ENCODE data around the gene PALD1. TPM values are rescaled to one million over a fixed set of nuclear protein-coding genes. Genes with fewer than 3 reads are reported as not detected.

The PALD1 gene
- total RNA-seq, 1 donor from 2014 or later, result 1.8 TPM

DNA sequence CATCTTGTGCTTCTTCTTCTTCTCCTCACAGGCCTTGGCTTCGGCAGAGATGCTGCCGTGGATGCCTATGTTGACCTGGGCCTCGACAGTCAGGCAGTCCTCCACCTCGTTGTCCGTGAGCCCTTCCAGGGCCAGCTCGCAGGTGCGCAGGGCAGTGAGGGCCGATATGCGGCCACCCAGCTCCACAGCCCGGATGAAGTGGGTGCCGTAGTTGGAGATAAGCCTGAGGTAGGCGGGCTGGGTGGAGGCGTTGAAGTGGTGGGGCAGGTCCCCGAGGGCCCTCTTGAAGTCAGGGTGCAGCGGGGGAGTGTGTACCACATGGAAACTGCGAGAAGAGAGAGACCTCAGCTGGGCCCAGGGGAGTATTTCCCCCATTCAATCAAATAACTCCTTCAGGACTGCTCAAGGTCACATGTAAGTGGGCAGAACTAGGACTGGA is 120.3 kb downstream of the PALD1 start:
- H3K9ac ChIP-seq (ENCODE audit: low read length), result no peak overlapping the region
- Mint-ChIP-seq H3K4me1 (ENCODE audit: low read depth, unreplicated experiment) (peaks cover 11% of the 10 kb centered on the region), H3K27me3 (ENCODE audit: low read depth, unreplicated experiment) (peaks cover 29% of the 10 kb centered on the region), H3K9me3 (ENCODE audit: unreplicated experiment) (no peaks in the 10 kb centered on the region), H3K36me3 (ENCODE audit: low read depth, unreplicated experiment) (no peaks in the 10 kb centered on the region), H3K27ac (ENCODE audit: unreplicated experiment) (no peak overlapping the region), H3K4me3 (ENCODE audit: unreplicated experiment) (no peak overlapping the region)
- TF ChIP-seq, protein P1, sequence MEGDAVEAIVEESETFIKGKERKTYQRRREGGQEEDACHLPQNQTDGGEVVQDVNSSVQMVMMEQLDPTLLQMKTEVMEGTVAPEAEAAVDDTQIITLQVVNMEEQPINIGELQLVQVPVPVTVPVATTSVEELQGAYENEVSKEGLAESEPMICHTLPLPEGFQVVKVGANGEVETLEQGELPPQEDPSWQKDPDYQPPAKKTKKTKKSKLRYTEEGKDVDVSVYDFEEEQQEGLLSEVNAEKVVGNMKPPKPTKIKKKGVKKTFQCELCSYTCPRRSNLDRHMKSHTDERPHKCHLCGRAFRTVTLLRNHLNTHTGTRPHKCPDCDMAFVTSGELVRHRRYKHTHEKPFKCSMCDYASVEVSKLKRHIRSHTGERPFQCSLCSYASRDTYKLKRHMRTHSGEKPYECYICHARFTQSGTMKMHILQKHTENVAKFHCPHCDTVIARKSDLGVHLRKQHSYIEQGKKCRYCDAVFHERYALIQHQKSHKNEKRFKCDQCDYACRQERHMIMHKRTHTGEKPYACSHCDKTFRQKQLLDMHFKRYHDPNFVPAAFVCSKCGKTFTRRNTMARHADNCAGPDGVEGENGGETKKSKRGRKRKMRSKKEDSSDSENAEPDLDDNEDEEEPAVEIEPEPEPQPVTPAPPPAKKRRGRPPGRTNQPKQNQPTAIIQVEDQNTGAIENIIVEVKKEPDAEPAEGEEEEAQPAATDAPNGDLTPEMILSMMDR (IDR thresholded peaks at IDR 0.05; ENCODE audit: insufficient read depth, low read depth, low read length), result no peak
- TF ChIP-seq EZH2 (IDR thresholded peaks at IDR 0.05; ENCODE audit: insufficient read depth, low read length), result no peak
- H3K9me3 ChIP-seq (ENCODE audit: insufficient read depth, low read depth, low read length), result no peaks in the 10 kb centered on the region
- H4K20me1 ChIP-seq (ENCODE audit: insufficient read depth, low read length), result no peaks in the 10 kb centered on the region
- H3K27ac ChIP-seq (ENCODE audit: low read depth, low read length), result no peak overlapping the region
- FAIRE-seq, result no peak
- no peaks in the 10 kb centered on the region for H3K79me2 ChIP-seq (ENCODE audit: insufficient read depth, low read length)
- H3K4me1 ChIP-seq (ENCODE audit: insufficient read depth, low read length), result no peaks in the 10 kb centered on the region
- H3K4me2 ChIP-seq (ENCODE audit: low read length), result no peak overlapping the region
- no peak overlapping the region for H3K4me3 ChIP-seq (ENCODE audit: insufficient read depth, low read depth, low read length)
- DNase-seq (ENCODE audit: low read depth), result no peak
- H3K27me3 ChIP-seq (ENCODE audit: insufficient read depth, low read length), result peaks cover 2% of the 10 kb centered on the region
- no peak overlapping the region for H2AFZ ChIP-seq (ENCODE audit: low read depth, low read length)
- no peaks in the 10 kb centered on the region for H3K36me3 ChIP-seq (ENCODE audit: insufficient read depth, low read length)

- no peaks in the 10 kb centered on the region for H3K9me3 ChIP-seq (ENCODE audit: insufficient read depth, low read depth, low read length)
- Mint-ChIP-seq H3K9me3 (ENCODE audit: unreplicated experiment) (no peaks in the 10 kb centered on the region), H3K4me3 (ENCODE audit: unreplicated experiment) (no peak overlapping the region), H3K4me1 (ENCODE audit: low read depth, unreplicated experiment) (peaks cover 11% of the 10 kb centered on the region), H3K36me3 (ENCODE audit: low read depth, unreplicated experiment) (no peaks in the 10 kb centered on the region), H3K27me3 (ENCODE audit: low read depth, unreplicated experiment) (peaks cover 26% of the 10 kb centered on the region), H3K27ac (ENCODE audit: unreplicated experiment) (no peak overlapping the region)
- H3K4me2 ChIP-seq (ENCODE audit: low read length), result no peak overlapping the region
- peaks cover 2% of the 10 kb centered on the region for H3K27me3 ChIP-seq (ENCODE audit: insufficient read depth, low read length)
- H3K79me2 ChIP-seq (ENCODE audit: insufficient read depth, low read length), result no peaks in the 10 kb centered on the region
- TF ChIP-seq, protein P1 (IDR thresholded peaks at IDR 0.05; ENCODE audit: insufficient read depth, low read depth, low read length), result no peak
- no peak for TF ChIP-seq EZH2 (IDR thresholded peaks at IDR 0.05; ENCODE audit: insufficient read depth, low read length)
- no peak for FAIRE-seq
- H2AFZ ChIP-seq (ENCODE audit: low read depth, low read length), result no peak overlapping the region
- no peak for DNase-seq (ENCODE audit: low read depth)
- H3K9ac ChIP-seq (ENCODE audit: low read length), result no peak overlapping the region
- no peak overlapping the region for H3K27ac ChIP-seq (ENCODE audit: low read depth, low read length)
- H3K36me3 ChIP-seq (ENCODE audit: insufficient read depth, low read length), result no peaks in the 10 kb centered on the region
- no peaks in the 10 kb centered on the region for H3K4me1 ChIP-seq (ENCODE audit: insufficient read depth, low read length)
- H4K20me1 ChIP-seq (ENCODE audit: insufficient read depth, low read length), result no peaks in the 10 kb centered on the region
- H3K4me3 ChIP-seq (ENCODE audit: insufficient read depth, low read depth, low read length), result no peak overlapping the region
These were observed 120.8 kb downstream of the PALD1 start for GRCh38 chr10:70599319-70599718.

- no peaks in the 10 kb centered on the region for H3K9me3 Mint-ChIP-seq (ENCODE audit: unreplicated experiment)
- Histone ChIP-seq H3K4me2 (ENCODE audit: low read length) (no peak overlapping the region), H3K4me3 (ENCODE audit: insufficient read depth, low read depth, low read length) (no peak overlapping the region), H3K27ac (ENCODE audit: low read depth, low read length) (no peak overlapping the region), H3K9ac (ENCODE audit: low read length) (no peak overlapping the region), H3K79me2 (ENCODE audit: insufficient read depth, low read length) (no peaks in the 10 kb centered on the region), H2AFZ (ENCODE audit: low read depth, low read length) (no peak overlapping the region), H3K9me3 (ENCODE audit: insufficient read depth, low read depth, low read length) (no peaks in the 10 kb centered on the region), H3K36me3 (ENCODE audit: insufficient read depth, low read length) (no peaks in the 10 kb centered on the region), H3K4me1 (ENCODE audit: insufficient read depth, low read length) (no peaks in the 10 kb centered on the region), H4K20me1 (ENCODE audit: insufficient read depth, low read length) (no peaks in the 10 kb centered on the region), H3K27me3 (ENCODE audit: insufficient read depth, low read length) (peaks cover 2% of the 10 kb centered on the region)
- peaks cover 24% of the 10 kb centered on the region for H3K27me3 Mint-ChIP-seq (ENCODE audit: low read depth, unreplicated experiment)
- DNase-seq (ENCODE audit: low read depth), result no peak
- H3K36me3 Mint-ChIP-seq (ENCODE audit: low read depth, unreplicated experiment), result no peaks in the 10 kb centered on the region
- H3K27ac Mint-ChIP-seq (ENCODE audit: unreplicated experiment), result no peak overlapping the region
- FAIRE-seq, result no peak
- H3K4me1 Mint-ChIP-seq (ENCODE audit: low read depth, unreplicated experiment), result peaks cover 11% of the 10 kb centered on the region
- H3K4me3 Mint-ChIP-seq (ENCODE audit: unreplicated experiment), result no peak overlapping the region
- TF ChIP-seq EZH2 (IDR thresholded peaks at IDR 0.05; ENCODE audit: insufficient read depth, low read length), result no peak
- TF ChIP-seq, protein P1 (IDR thresholded peaks at IDR 0.05; ENCODE audit: insufficient read depth, low read depth, low read length), result no peak
These were observed 121.2 kb downstream of the PALD1 start for GRCh38 chr10:70599791-70600190.
